Natural killer cell (primary cell): ENCODE data around the gene AKAP6. TPM values are rescaled to one million over a fixed set of nuclear protein-coding genes. Genes with fewer than 3 reads are reported as not detected.

Experiments used
- ATAC-seq, 3 donors: fragments of 150-1000 bp in 2 of 3; fragments of 200-7000 bp in 1 of 3; cut with Tn5 transposase; 1 replicate in 1 of 3; 2 replicates in 2 of 3; pipeline ENCODE4 v1.10.0; 2021; ENCODE audit warnings: mild to moderate bottlenecking in 2 of 3, moderate library complexity in 2 of 3
- DNase-seq, 2 donors: peaks; one replicate each; pipeline versions ENCODE4 v3.0.0 to v3.0.0-alpha.2; 2013 to 2021; ENCODE audit warnings: mixed read lengths in 1 of 2
- H3K27ac ChIP-seq: one replicate; pipeline ENCODE4 v1.5.1; 2013; ENCODE audit warnings: mild to moderate bottlenecking, low read length
- H3K27me3 ChIP-seq: one replicate; pipeline ENCODE4 v1.6.1; 2013; ENCODE audit warnings: low read length; ENCODE audit not compliant: control insufficient read depth, insufficient read depth
- H3K36me3 ChIP-seq: one replicate; pipeline ENCODE4 v1.6.1; 2013; ENCODE audit warnings: low read length; ENCODE audit not compliant: control insufficient read depth, insufficient read depth
- H3K4me1 ChIP-seq: one replicate; pipeline ENCODE4 v1.6.1; 2013; ENCODE audit warnings: low read length; ENCODE audit not compliant: control insufficient read depth, insufficient read depth
- H3K4me3 ChIP-seq: one replicate; pipeline ENCODE4 v1.5.1; 2013; ENCODE audit warnings: low read length
- H3K9me3 ChIP-seq: one replicate; pipeline ENCODE4 v1.6.1; 2013; ENCODE audit warnings: low read length; ENCODE audit not compliant: control insufficient read depth, insufficient read depth
- H3K27ac Mint-ChIP-seq, 2 donors: one replicate each; pipeline ENCODE4 v1.8.0; 2022; ENCODE audit warnings: mild to moderate bottlenecking in 2 of 2, mixed read lengths in 2 of 2, moderate library complexity in 1 of 2
- H3K27me3 Mint-ChIP-seq, 2 donors: one replicate each; pipeline ENCODE4 v1.8.0; 2022; ENCODE audit warnings: low read depth in 2 of 2, mixed read lengths in 2 of 2
- H3K36me3 Mint-ChIP-seq: one replicate; pipeline ENCODE4 v1.8.0; 2022; ENCODE audit warnings: mixed read lengths
- H3K4me1 Mint-ChIP-seq, 2 donors: one replicate each; pipeline ENCODE4 v1.8.0; 2022; ENCODE audit warnings: mixed read lengths in 2 of 2
- H3K4me3 Mint-ChIP-seq: one replicate; pipeline ENCODE4 v1.8.0; 2022; ENCODE audit warnings: mild to moderate bottlenecking, moderate library complexity, mixed read lengths
- H3K9me3 Mint-ChIP-seq, 2 donors: one replicate each; pipeline ENCODE4 v1.8.0; 2022; ENCODE audit warnings: mixed read lengths in 2 of 2
- WGBS: methylation state at CpG from one replicate; pipeline ENCODE4 v1.1.7; 2013; ENCODE audit warnings: missing lambda C conversion rate; ENCODE audit not compliant: insufficient coverage; 5-methylcytosine and 5-hydroxymethylcytosine counted together
- intact Hi-C: fragments of 100-400 bp; cut with micrococcal nuclease; formaldehyde crosslinking; loops from one replicate; pipeline ENCODE4 v1.14.2; 2022
- total RNA-seq, 4 donors: library from RNA; stranded (reverse); fragments of 120-200 nt in 1 of 4; gene quantifications; one replicate each; pipeline versions ENCODE4 v1.2.3 to v1.2.4, GENCODE V29; 2013 to 2022
- TF ChIP-seq, protein P1 (sequence below): fragments of 200-600 bp; IDR thresholded peaks from one replicate; pipeline ENCODE4 v1.8.0; 2022; ENCODE audit warnings: antibody characterized with exemption

The AKAP6 gene
- total RNA-seq, 3 donors from 2014 or later (not counting 1 experiment from before 2014, with no cell fraction given), result 0.21 to 1.3 (median 0.80) TPM

DNA sequence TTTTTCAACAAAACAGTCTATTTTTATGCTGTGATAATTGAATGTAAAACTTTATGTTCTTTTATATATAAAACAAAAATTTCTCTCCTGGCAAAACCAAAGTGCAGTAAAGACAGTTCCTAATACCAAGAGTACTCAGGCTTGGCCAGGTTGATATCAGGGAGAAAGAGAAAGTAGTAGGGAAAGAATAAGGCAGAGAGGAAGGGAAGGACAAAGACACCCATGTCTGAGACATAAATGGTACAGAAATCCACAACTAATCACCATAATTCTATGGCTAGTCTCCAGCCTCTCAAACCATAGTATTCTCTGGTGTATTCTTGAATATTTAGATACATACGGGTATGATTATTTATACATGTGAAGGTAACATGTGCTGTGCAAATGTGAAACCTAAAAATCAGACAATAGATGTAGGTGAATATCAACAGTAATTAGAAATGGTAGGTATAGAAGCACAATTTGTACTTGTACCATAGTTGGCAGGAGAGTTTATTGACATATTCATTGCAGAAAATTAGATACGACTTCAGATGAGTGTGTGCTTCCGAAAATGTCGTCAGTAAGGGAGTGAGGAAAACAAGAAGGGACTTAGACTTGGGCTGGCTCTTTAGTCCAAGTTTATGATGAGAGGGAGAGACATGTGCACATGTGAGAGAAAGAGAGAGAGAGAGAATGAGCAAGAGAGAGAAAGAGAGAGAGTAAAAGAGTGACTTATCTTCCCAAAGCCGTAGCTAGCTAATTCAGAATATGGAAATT is 378.8 kb downstream of the AKAP6 start:
- ATAC-seq, result no peak
- H3K4me1 Mint-ChIP-seq, result no peaks in the 10 kb centered on the region
- Histone ChIP-seq H3K27me3 (no peaks in the 10 kb centered on the region), H3K36me3 (no peaks in the 10 kb centered on the region), H3K27ac (no peak overlapping the region), H3K9me3 (no peaks in the 10 kb centered on the region), H3K4me1 (no peaks in the 10 kb centered on the region), H3K4me3 (no peak overlapping the region)
- no peaks in the 10 kb centered on the region for H3K36me3 Mint-ChIP-seq
- H3K9me3 Mint-ChIP-seq, result peaks cover 6 to 7% of the 10 kb centered on the region in 2 donors
- H3K27me3 Mint-ChIP-seq, result no peaks in the 10 kb centered on the region
- DNase-seq, result no peak
- intact Hi-C loops, result no loop called here
- TF ChIP-seq, protein P1, sequence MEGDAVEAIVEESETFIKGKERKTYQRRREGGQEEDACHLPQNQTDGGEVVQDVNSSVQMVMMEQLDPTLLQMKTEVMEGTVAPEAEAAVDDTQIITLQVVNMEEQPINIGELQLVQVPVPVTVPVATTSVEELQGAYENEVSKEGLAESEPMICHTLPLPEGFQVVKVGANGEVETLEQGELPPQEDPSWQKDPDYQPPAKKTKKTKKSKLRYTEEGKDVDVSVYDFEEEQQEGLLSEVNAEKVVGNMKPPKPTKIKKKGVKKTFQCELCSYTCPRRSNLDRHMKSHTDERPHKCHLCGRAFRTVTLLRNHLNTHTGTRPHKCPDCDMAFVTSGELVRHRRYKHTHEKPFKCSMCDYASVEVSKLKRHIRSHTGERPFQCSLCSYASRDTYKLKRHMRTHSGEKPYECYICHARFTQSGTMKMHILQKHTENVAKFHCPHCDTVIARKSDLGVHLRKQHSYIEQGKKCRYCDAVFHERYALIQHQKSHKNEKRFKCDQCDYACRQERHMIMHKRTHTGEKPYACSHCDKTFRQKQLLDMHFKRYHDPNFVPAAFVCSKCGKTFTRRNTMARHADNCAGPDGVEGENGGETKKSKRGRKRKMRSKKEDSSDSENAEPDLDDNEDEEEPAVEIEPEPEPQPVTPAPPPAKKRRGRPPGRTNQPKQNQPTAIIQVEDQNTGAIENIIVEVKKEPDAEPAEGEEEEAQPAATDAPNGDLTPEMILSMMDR, result no peak
- WGBS, result 95% methylated on average over 4 of the region's 5 CpGs
- H3K4me3 Mint-ChIP-seq, result no peak overlapping the region
- H3K27ac Mint-ChIP-seq, result no peak overlapping the region

DNA sequence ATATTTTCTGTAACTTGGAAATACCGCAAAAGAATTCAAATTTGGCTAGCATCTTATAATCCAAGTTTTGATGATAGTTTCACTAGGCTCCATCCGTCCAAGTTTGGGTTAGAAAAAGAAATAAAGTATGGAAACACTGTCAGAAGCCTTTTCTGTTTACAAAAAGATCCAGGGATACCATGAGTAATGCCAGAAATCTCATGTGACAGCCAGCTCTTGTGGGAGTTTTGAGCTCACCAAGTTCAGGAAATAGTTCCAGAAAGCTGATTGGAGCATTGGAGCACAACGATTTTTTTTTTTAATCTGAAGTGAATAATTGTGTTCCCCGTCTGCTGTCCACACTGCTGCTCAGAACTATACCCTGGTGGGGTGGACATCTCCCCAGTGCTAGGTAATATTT is 379.9 kb downstream of the AKAP6 start:
- Histone ChIP-seq H3K36me3 (no peaks in the 10 kb centered on the region), H3K9me3 (no peaks in the 10 kb centered on the region), H3K27me3 (no peaks in the 10 kb centered on the region), H3K4me1 (no peaks in the 10 kb centered on the region), H3K4me3 (no peak overlapping the region), H3K27ac (no peak overlapping the region)
- Mint-ChIP-seq H3K4me1 (no peaks in the 10 kb centered on the region), H3K36me3 (no peaks in the 10 kb centered on the region), H3K27ac (no peak overlapping the region), H3K27me3 (no peaks in the 10 kb centered on the region), H3K4me3 (no peak overlapping the region), H3K9me3 (peaks cover 6 to 11% of the 10 kb centered on the region in 2 donors)
- DNase-seq (no peak), ATAC-seq (no peak)
- intact Hi-C loops, result no loop called here
- 73% methylated on average over 4 of the region's 4 CpGs for WGBS
- TF ChIP-seq, protein P1, result no peak

DNA sequence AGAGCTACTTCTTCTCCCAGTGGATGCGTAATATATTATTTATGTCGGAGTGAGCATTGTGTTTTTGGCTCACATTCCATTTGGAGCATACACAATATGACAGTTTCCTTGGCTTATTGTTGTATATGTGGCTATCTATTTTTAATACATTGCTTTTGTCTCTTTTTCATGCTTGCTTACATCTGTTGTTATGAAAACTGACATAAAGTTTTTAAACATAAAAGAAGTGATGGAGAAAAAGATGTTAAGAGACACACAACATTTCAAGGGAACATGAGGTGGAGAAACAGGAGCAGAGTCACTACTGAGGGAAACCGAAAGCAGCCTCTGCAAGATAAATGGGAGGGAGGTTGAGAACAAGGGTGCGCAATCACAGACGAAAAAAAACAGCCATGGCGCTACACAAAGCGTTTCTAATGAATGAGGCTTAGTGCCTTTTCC is 381.2 kb downstream of the AKAP6 start:
- intact Hi-C loops, result no loop called here

More for the DNA sequence above, 381.2 kb downstream of the AKAP6 start:
- H3K4me3 ChIP-seq, result no peak overlapping the region
- DNase-seq (no peak), ATAC-seq (no peak)
- peaks cover 6 to 11% of the 10 kb centered on the region in 2 donors for H3K9me3 Mint-ChIP-seq
- H3K36me3 ChIP-seq, result no peaks in the 10 kb centered on the region
- H3K27me3 ChIP-seq, result no peaks in the 10 kb centered on the region
- H3K4me1 ChIP-seq, result no peaks in the 10 kb centered on the region
- WGBS, result 87% methylated on average over 6 of the region's 7 CpGs
- no peaks in the 10 kb centered on the region for H3K9me3 ChIP-seq
- H3K27me3 Mint-ChIP-seq, result no peaks in the 10 kb centered on the region
- no peak overlapping the region for H3K27ac Mint-ChIP-seq
- H3K4me3 Mint-ChIP-seq, result no peak overlapping the region
- no peaks in the 10 kb centered on the region for H3K4me1 Mint-ChIP-seq
- H3K27ac ChIP-seq, result no peak overlapping the region
- TF ChIP-seq, protein P1, result no peak
- H3K36me3 Mint-ChIP-seq, result no peaks in the 10 kb centered on the region
